ENCODE measurements around the gene LRG1.

LRG1 gene

GRCh38 chr19:4506449-4507149 lies 33.2 kb downstream of the LRG1 start:
- no peak for DNase-seq

- no peak for DNase-seq
Measured at GRCh38 chr19:4505570-4506448, 34.0 kb downstream of the LRG1 start.

- DNase-seq, result no peak
Measured at GRCh38 chr19:4504891-4505569, 34.8 kb downstream of the LRG1 start.

- DNase-seq, result no peak
Measured at GRCh38 chr19:4504297-4504701, 35.5 kb downstream of the LRG1 start.

GRCh38 chr19:4503825-4504170 lies 36.0 kb downstream of the LRG1 start:
- DNase-seq, result no peak

GRCh38 chr19:4503132-4503824 lies 36.6 kb downstream of the LRG1 start:
- DNase-seq, result no peak

- no peak for DNase-seq
Measured at GRCh38 chr19:4502282-4503131, 37.3 kb downstream of the LRG1 start.

GRCh38 chr19:4501691-4502090 lies 38.1 kb downstream of the LRG1 start:
- DNase-seq, result no peak

GRCh38 chr19:4500841-4501591 lies 38.8 kb downstream of the LRG1 start:
- no peak for DNase-seq

GRCh38 chr19:4499855-4500254 lies 40.0 kb downstream of the LRG1 start:
- DNase-seq, result no peak

GRCh38 chr19:4499318-4499717 lies 40.5 kb downstream of the LRG1 start:
- no peak for DNase-seq

- DNase-seq, result no peak
Measured at GRCh38 chr19:4498694-4499093, 41.1 kb downstream of the LRG1 start.

GRCh38 chr19:4497770-4498389 lies 42.0 kb downstream of the LRG1 start:
- DNase-seq, result no peak

- no peak for DNase-seq
Measured at GRCh38 chr19:4496304-4496703, 43.5 kb downstream of the LRG1 start.

GRCh38 chr19:4495471-4495870 lies 44.4 kb downstream of the LRG1 start:
- no peak for DNase-seq

GRCh38 chr19:4494691-4495064 lies 45.2 kb downstream of the LRG1 start:
- DNase-seq, result no peak

GRCh38 chr19:4493929-4494690 lies 45.7 kb downstream of the LRG1 start:
- DNase-seq, result no peak

- DNase-seq, result no peak
Measured at GRCh38 chr19:4493104-4493928, 46.5 kb downstream of the LRG1 start.
